Muscle of arm (tissue), 14 donors: ENCODE measurements around the gene SENP5. TPM values are rescaled to one million over a fixed set of nuclear protein-coding genes. Genes with fewer than 3 reads are reported as not detected.
"Not testable (repeated sequence)": the region's sequence is repeated elsewhere in the genome, so short reads cannot be mapped to it uniquely, and the experiment has no call there.

ENCODE experiments used
- DNase-seq: peaks from one replicate; pipeline ENCODE4 v3.0.0-alpha.2; 2013
- long read RNA-seq, 11 donors: transcript quantifications; one replicate each; lab custom pipeline, GENCODE V29; 2026
- polyA plus RNA-seq, 12 donors: library from polyadenylated mRNA; unstranded; fragments of 120-200 nt; gene quantifications; one replicate each; pipeline ENCODE4 v1.2.1, GENCODE V29; 2013; ENCODE audit not compliant: insufficient read length in 12 of 12

SENP5 gene
- polyA plus RNA-seq, result 10 to 100 TPM in 11 of 12 donors, not detected in 1; 13.3 to 27.6 (median 18.7) TPM
- long read RNA-seq, donor 1, partial matches to known transcripts, result 39 of 46 reads
- long read RNA-seq, donor 1, other reads (novel, unspliced or antisense), result 7 of 46 reads
- long read RNA-seq, donor 2, full-length matches to known transcripts, result 4 of 4 reads
- long read RNA-seq, donor 2, partial matches to known transcripts, result 0 of 4 reads
- long read RNA-seq, donor 2, other reads (novel, unspliced or antisense), result 0 of 4 reads
- long read RNA-seq, donor 3, partial matches to known transcripts, result 8 of 9 reads
- long read RNA-seq, donor 3, other reads (novel, unspliced or antisense), result 0 of 9 reads
- long read RNA-seq, donor 4, partial matches to known transcripts, result 18 of 19 reads
- long read RNA-seq, donor 4, other reads (novel, unspliced or antisense), result 0 of 19 reads
- long read RNA-seq, donor 5, full-length matches to known transcripts, result 5 of 5 reads
- long read RNA-seq, donor 5, partial matches to known transcripts, result 0 of 5 reads
- long read RNA-seq, donor 5, other reads (novel, unspliced or antisense), result 0 of 5 reads
- long read RNA-seq, donor 6, partial matches to known transcripts, result 0 of 1 reads
- long read RNA-seq, donor 6, other reads (novel, unspliced or antisense), result 0 of 1 reads
- long read RNA-seq, donor 7, full-length matches to known transcripts, result 3 of 8 reads
- long read RNA-seq, donor 7, partial matches to known transcripts, result 5 of 8 reads
- long read RNA-seq, donor 7, other reads (novel, unspliced or antisense), result 0 of 8 reads
- long read RNA-seq, donor 8, full-length matches to known transcripts, result 3 of 11 reads
- long read RNA-seq, donor 8, partial matches to known transcripts, result 8 of 11 reads
- long read RNA-seq, donor 8, other reads (novel, unspliced or antisense), result 0 of 11 reads
- long read RNA-seq, donor 9, full-length matches to known transcripts, result 1 of 1 reads
- long read RNA-seq, donor 9, partial matches to known transcripts, result 0 of 1 reads
- long read RNA-seq, donor 9, other reads (novel, unspliced or antisense), result 0 of 1 reads
- long read RNA-seq, donor 10, partial matches to known transcripts, result 5 of 9 reads
- long read RNA-seq, donor 10, other reads (novel, unspliced or antisense), result 0 of 9 reads
- long read RNA-seq, donor 11, full-length matches to known transcripts, result 1 of 1 reads
- long read RNA-seq, donor 11, partial matches to known transcripts, result 0 of 1 reads
- long read RNA-seq, donor 11, other reads (novel, unspliced or antisense), result 0 of 1 reads

- DNase-seq, result peak; percentile 91
Measured at GRCh38 chr3:196867507-196868296, at the start of gene SENP5. SENP5 (plus strand) TSS chr3:196867920; CDS start chr3:196885182, 17,262 bp downstream.

GRCh38 chr3:196821806-196822355 lies 45.8 kb upstream of the SENP5 start:
- no peak for DNase-seq

GRCh38 chr3:196829651-196830050 lies 38.1 kb upstream of the SENP5 start:
- DNase-seq, result not testable (repeated sequence)

GRCh38 chr3:196835086-196835485 lies 32.6 kb upstream of the SENP5 start:
- no peak for DNase-seq

GRCh38 chr3:196836626-196837025 lies 31.1 kb upstream of the SENP5 start:
- not testable (repeated sequence) for DNase-seq

- peak; percentile 14 for DNase-seq
Measured at GRCh38 chr3:196837819-196838420, 29.8 kb upstream of the SENP5 start.

GRCh38 chr3:196839351-196839750 lies 28.4 kb upstream of the SENP5 start:
- not testable (repeated sequence) for DNase-seq

- DNase-seq, result no peak
Measured at GRCh38 chr3:196842567-196843434, 24.9 kb upstream of the SENP5 start.

- DNase-seq, result no peak
Measured at GRCh38 chr3:196843435-196844110, 24.1 kb upstream of the SENP5 start.

GRCh38 chr3:196844235-196845219 lies 23.2 kb upstream of the SENP5 start:
- not testable (repeated sequence) for DNase-seq

- not testable (repeated sequence) for DNase-seq
Measured at GRCh38 chr3:196848375-196848774, 19.3 kb upstream of the SENP5 start.

- DNase-seq, result no peak
Measured at GRCh38 chr3:196849180-196849741, 18.5 kb upstream of the SENP5 start.

- DNase-seq, result not testable (repeated sequence)
Measured at GRCh38 chr3:196863000-196863399, 4.7 kb upstream of the SENP5 start.

GRCh38 chr3:196867155-196867506 lies 589 bp upstream of the SENP5 start:
- DNase-seq, result no peak

- peak; percentile 8 for DNase-seq
Measured at GRCh38 chr3:196868297-196868661, 559 bp downstream of the SENP5 start.

- no peak for DNase-seq
Measured at GRCh38 chr3:196872316-196872715, 4.6 kb downstream of the SENP5 start.

- not testable (repeated sequence) for DNase-seq
Measured at GRCh38 chr3:196874511-196875094, 6.9 kb downstream of the SENP5 start.
